IMR-90 (cell line): ENCODE measurements around the gene MAN2B1. TPM values are rescaled to one million over a fixed set of nuclear protein-coding genes. Genes with fewer than 3 reads are reported as not detected.

Experiments used
- ATAC-seq: fragments of 200-7000 bp; cut with Tn5 transposase; 2 replicates; pipeline ENCODE4 v1.9.1; 2020; ENCODE audit warnings: low read depth, mild to moderate bottlenecking, moderate library complexity
- BruUV-seq: library from RNA; stranded (reverse); fragments of 400-500 nt; replicated peaks from 2 replicates; lab custom pipeline; 2021; lab: Mats Ljungman, UMichigan
- CTCF ChIA-PET: fragments of 300-600 bp; formaldehyde crosslinking; extraction: SDS; loops from one replicate; lab custom pipeline; 2021; ENCODE audit warnings: antibody characterized with exemption; lab: Yijun Ruan, JAX
- POLR2A ChIA-PET: fragments of 300-600 bp; sonication (Branson Sonifier 250); formaldehyde crosslinking; loops from one replicate; lab custom pipeline; 2022; ENCODE audit warnings: antibody characterized with exemption; ENCODE audit not compliant: unreplicated experiment; lab: Charles Lee
- DNase-seq: peaks from one replicate; pipeline ENCODE4 v3.0.0; 2013
- H2AFZ ChIP-seq: replicated peaks from 2 replicates; pipeline ENCODE3; 2013; ENCODE audit warnings: low read length, mild to moderate bottlenecking; ENCODE audit not compliant: poor library complexity
- H2AK5ac ChIP-seq: 2 replicates; pipeline ENCODE4 v1.6.1; 2013; ENCODE audit warnings: low read depth, low read length, inconsistent platforms
- H2AK9ac ChIP-seq: replicated peaks from 2 replicates; pipeline ENCODE3; 2013; ENCODE audit warnings: mild to moderate bottlenecking, low read depth, low read length, moderate library complexity; ENCODE audit not compliant: poor library complexity
- H2BK120ac ChIP-seq: 2 replicates; pipeline ENCODE4 v1.6.1; 2013; ENCODE audit warnings: low read depth, low read length, inconsistent platforms
- H2BK15ac ChIP-seq: 3 replicates; pipeline ENCODE4 v1.6.1; 2013; ENCODE audit warnings: low read depth, low read length, inconsistent platforms
- H2BK20ac ChIP-seq: 2 replicates; pipeline ENCODE4 v1.6.1; 2013; ENCODE audit warnings: low read depth, mild to moderate bottlenecking, inconsistent platforms, low read length, moderate library complexity
- H2BK5ac ChIP-seq: 2 replicates; pipeline ENCODE4 v1.6.1; 2013; ENCODE audit warnings: mild to moderate bottlenecking, low read depth, low read length, inconsistent platforms; ENCODE audit not compliant: poor library complexity, severe bottlenecking
- H3K14ac ChIP-seq: replicated peaks from 2 replicates; pipeline ENCODE4 v1.6.1; 2013; ENCODE audit warnings: low read depth, low read length, inconsistent platforms
- H3K18ac ChIP-seq: 2 replicates; pipeline ENCODE4 v1.6.1; 2013; ENCODE audit warnings: low read depth, low read length, control low read depth
- H3K23ac ChIP-seq: 2 replicates; pipeline ENCODE4 v1.6.1; 2013; ENCODE audit warnings: low read depth, low read length, inconsistent platforms
- H3K27ac ChIP-seq: 2 replicates; pipeline ENCODE4 v1.5.1; 2013; ENCODE audit warnings: mild to moderate bottlenecking, control low read depth, low read length; ENCODE audit not compliant: insufficient read depth
- H3K27me3 ChIP-seq: 2 replicates; pipeline ENCODE4 v1.6.1; 2013; ENCODE audit warnings: low read length; ENCODE audit not compliant: control insufficient read depth, insufficient read depth
- H3K36me3 ChIP-seq: 2 replicates; pipeline ENCODE4 v1.6.1; 2013; ENCODE audit warnings: low read length, mixed read lengths; ENCODE audit not compliant: control insufficient read depth, insufficient read depth
- H3K4ac ChIP-seq: 2 replicates; pipeline ENCODE4 v1.6.1; 2013; ENCODE audit warnings: low read depth, low read length, inconsistent platforms
- H3K4me1 ChIP-seq: 2 replicates; pipeline ENCODE4 v1.6.1; 2013; ENCODE audit warnings: low read length, mixed read lengths; ENCODE audit not compliant: control insufficient read depth, insufficient read depth
- H3K4me2 ChIP-seq: 2 replicates; pipeline ENCODE4 v1.6.1; 2013; ENCODE audit warnings: low read depth, mild to moderate bottlenecking, control low read depth, low read length, moderate library complexity
- H3K4me3 ChIP-seq: 2 replicates; pipeline ENCODE4 v1.5.1; 2013; ENCODE audit warnings: low read depth, mild to moderate bottlenecking, control low read depth, low read length, moderate library complexity; ENCODE audit not compliant: insufficient read depth
- H3K56ac ChIP-seq: 2 replicates; pipeline ENCODE4 v1.6.1; 2013; ENCODE audit warnings: low read length, inconsistent platforms; ENCODE audit not compliant: insufficient read depth; ENCODE audit errors: extremely low read depth
- H3K79me1 ChIP-seq, 2 experiments: 2 replicates each; pipeline ENCODE4 v1.6.1; 2013; ENCODE audit warnings: low read length in 2 of 2, inconsistent platforms in 1 of 2, low read depth in 1 of 2
- H3K9ac ChIP-seq: 2 replicates; pipeline ENCODE4 v1.6.1; 2013; ENCODE audit warnings: low read depth, low read length, control low read depth
- H3K9me1 ChIP-seq: 2 replicates; pipeline ENCODE4 v1.6.1; 2013; ENCODE audit warnings: low read length, inconsistent platforms; ENCODE audit not compliant: insufficient read depth
- H3K9me3 ChIP-seq: 2 replicates; pipeline ENCODE4 v1.6.1; 2013; ENCODE audit warnings: low read length; ENCODE audit not compliant: control insufficient read depth, insufficient read depth
- H4K20me1 ChIP-seq: 2 replicates; pipeline ENCODE4 v1.6.1; 2013; ENCODE audit warnings: low read length, inconsistent platforms; ENCODE audit not compliant: insufficient read depth
- H4K5ac ChIP-seq: 2 replicates; pipeline ENCODE4 v1.6.1; 2013; ENCODE audit warnings: mild to moderate bottlenecking, low read depth, low read length, control low read depth
- H4K8ac ChIP-seq, 2 experiments: 2 replicates each; pipeline ENCODE4 v1.6.1; 2013; ENCODE audit warnings: low read depth in 2 of 2, low read length in 2 of 2, control low read depth in 1 of 2, inconsistent platforms in 1 of 2
- H4K91ac ChIP-seq: 2 replicates; pipeline ENCODE4 v1.6.1; 2013; ENCODE audit warnings: low read depth, low read length, inconsistent platforms; ENCODE audit not compliant: insufficient read depth
- BHLHE40 ChIP-seq: fragments of 150-350 bp; IDR thresholded peaks from 2 replicates; pipeline ENCODE4 v1.6.1; 2016; ENCODE audit warnings: mild to moderate bottlenecking, low read depth, low read length
- CEBPB ChIP-seq: IDR thresholded peaks from 2 replicates; pipeline ENCODE4 v1.6.1; 2012; ENCODE audit warnings: low read depth, low read length, improper control_type of control experiment
- CHD1 ChIP-seq: IDR thresholded peaks from 2 replicates; pipeline ENCODE4 v1.6.1; 2012; ENCODE audit warnings: low read depth, low read length, improper control_type of control experiment
- FOS ChIP-seq: fragments of 150-350 bp; IDR thresholded peaks from 2 replicates; pipeline ENCODE4 v1.6.1; 2016; ENCODE audit warnings: low read depth, low read length
- MAFK ChIP-seq: IDR thresholded peaks from 2 replicates; pipeline ENCODE4 v1.6.1; 2012; ENCODE audit warnings: low read depth, low read length, improper control_type of control experiment
- MAZ ChIP-seq: IDR thresholded peaks from 2 replicates; pipeline ENCODE4 v1.6.1; 2012; ENCODE audit warnings: low read depth, mild to moderate bottlenecking, low read length, improper control_type of control experiment, moderate library complexity, borderline replicate concordance
- MXI1 ChIP-seq: IDR thresholded peaks from 2 replicates; pipeline ENCODE4 v1.6.1; 2012; ENCODE audit warnings: low read depth, mild to moderate bottlenecking, low read length, moderate library complexity, borderline replicate concordance
- NFE2L2 ChIP-seq: fragments of 150-350 bp; IDR thresholded peaks from 2 replicates; pipeline ENCODE4 v1.6.1; 2016; ENCODE audit warnings: low read depth, mild to moderate bottlenecking, low read length
- POLR2A ChIP-seq: IDR thresholded peaks from 2 replicates; pipeline ENCODE4 v1.6.1; 2012; ENCODE audit warnings: mild to moderate bottlenecking, low read depth, low read length
- RAD21 ChIP-seq: IDR thresholded peaks from 2 replicates; pipeline ENCODE4 v1.6.1; 2012; ENCODE audit warnings: low read length, improper control_type of control experiment
- RCOR1 ChIP-seq: IDR thresholded peaks from 2 replicates; pipeline ENCODE4 v1.6.1; 2012; ENCODE audit warnings: mild to moderate bottlenecking, low read length, improper control_type of control experiment; ENCODE audit not compliant: insufficient replicate concordance
- RFX5 ChIP-seq: IDR thresholded peaks from 2 replicates; pipeline ENCODE4 v1.8.0; 2012; ENCODE audit warnings: low read depth, mild to moderate bottlenecking, low read length, moderate library complexity
- SMC3 ChIP-seq: fragments of 150-350 bp; IDR thresholded peaks from 2 replicates; pipeline ENCODE4 v1.6.1; 2016; ENCODE audit warnings: low read depth, mild to moderate bottlenecking, antibody characterized with exemption, low read length, moderate library complexity
- WGBS, 2 experiments: methylation state at CpG; one replicate each; pipeline versions ENCODE4 v1.1.5 to v1.1.7; 2013; ENCODE audit warnings: missing lambda C conversion rate in 2 of 2; ENCODE audit not compliant: insufficient read length in 1 of 2; ENCODE audit errors: extremely low coverage in 2 of 2; 5-methylcytosine and 5-hydroxymethylcytosine counted together
- dilution Hi-C: fragments of 300-500 bp; cut with HindIII; formaldehyde crosslinking; loops from one replicate; pipeline ENCODE4 v1.14.3; 2018; ENCODE audit warnings: low sequenced_read_pairs; ENCODE audit not compliant: unreplicated experiment
- in situ Hi-C: fragments of 300-500 bp; cut with MboI; formaldehyde crosslinking; loops from 3 replicates; pipeline ENCODE4 v1.14.3; 2019; ENCODE audit warnings: low sequenced_read_pairs, inconsistent platforms, mixed read lengths
- intact Hi-C: fragments of 100-400 bp; cut with micrococcal nuclease; formaldehyde crosslinking; loops from 2 replicates; pipeline ENCODE4 v1.10.0; 2022
- polyA plus RNA-seq, 3 experiments: library from polyadenylated mRNA; depleted of rRNA; stranded (reverse); fragments of >200 nt; gene quantifications; 2 replicates each; pipeline ENCODE4 v1.2.3, GENCODE V29; 2012; ENCODE audit warnings: low replicate concordance in 1 of 3
- total RNA-seq: library from RNA; depleted of rRNA; stranded (reverse); fragments of >200 nt; gene quantifications from 2 replicates; pipeline ENCODE4 v1.2.3, GENCODE V29; 2012
- TF ChIP-seq, protein P1 (sequence below): conservative IDR thresholded peaks from 2 replicates; pipeline ENCODE4 v1.5.1; 2012; ENCODE audit warnings: mild to moderate bottlenecking, low read depth, low read length, improper control_type of control experiment
- TF ChIP-seq, protein P2 (sequence below): fragments of 150-350 bp; IDR thresholded peaks from 2 replicates; pipeline ENCODE4 v1.6.1; 2017; ENCODE audit warnings: mild to moderate bottlenecking, antibody characterized with exemption, low read length, low read depth
- TF ChIP-seq, protein P3 (sequence below): fragments of 150-350 bp; IDR thresholded peaks from 2 replicates; pipeline ENCODE4 v1.6.1; 2016; ENCODE audit warnings: low read depth, mild to moderate bottlenecking, low read length, moderate library complexity, borderline replicate concordance

The MAN2B1 gene
- total and polyA plus RNA-seq, 2 of the 4 experiments (the other 2 are of a cell fraction), result 10.4 to 55.4 TPM

DNA sequence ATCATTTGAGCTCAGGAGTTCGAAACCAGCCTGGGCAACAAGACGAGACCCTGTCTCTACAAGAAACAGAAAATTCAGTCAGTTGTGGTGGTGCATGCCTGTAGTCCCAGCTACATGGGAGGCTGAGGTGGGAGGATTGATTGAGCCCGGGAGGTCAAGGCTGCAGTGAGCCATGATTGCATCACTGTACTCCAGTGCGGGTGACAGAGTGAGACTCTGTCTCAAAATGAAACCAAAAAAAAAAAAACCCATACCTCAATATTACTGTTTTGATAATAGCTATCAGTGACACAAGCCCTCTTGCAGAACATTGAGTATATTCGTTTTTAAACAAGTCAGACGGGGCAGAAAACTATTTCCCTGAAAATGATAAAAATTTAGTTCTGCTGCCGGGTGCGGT is 39.6 kb downstream of the MAN2B1 start:
- H3K9me1 ChIP-seq, result no peaks in the 10 kb centered on the region
- CTCF ChIA-PET, result no interaction called here
- no peak for ATAC-seq
- no peak overlapping the region for H3K4me2 ChIP-seq
- no peak overlapping the region for H2BK15ac ChIP-seq
- in situ Hi-C loops, result no loop called here
- H2AFZ ChIP-seq, result no peak overlapping the region
- WGBS, 2 experiments, result 98% methylated on average over 4 of the region's 8 CpGs; no CpG with 5 or more reads in 1 of the 2 experiments
- no peak overlapping the region for H4K5ac ChIP-seq
- no TSS peak for BruUV-seq
- H3K9ac ChIP-seq, result no peak overlapping the region
- no peak overlapping the region for H2BK20ac ChIP-seq
- H4K20me1 ChIP-seq, result peaks cover 9% of the 10 kb centered on the region; the same call in 1 of the 2 replicates
- H2BK5ac ChIP-seq, result no peak overlapping the region
- no peak overlapping the region for H4K91ac ChIP-seq
- no peak overlapping the region for H3K27ac ChIP-seq
- H3K9me3 ChIP-seq, result peaks cover 61% of the 10 kb centered on the region
- H3K56ac ChIP-seq, result no peak overlapping the region
- H3K4ac ChIP-seq, result no peak overlapping the region
- dilution Hi-C loops, result no loop called here
- no peak overlapping the region for H3K4me3 ChIP-seq
- H3K36me3 ChIP-seq, result peaks cover 67% of the 10 kb centered on the region
- intact Hi-C loops, result no loop called here
- no peak overlapping the region for H3K14ac ChIP-seq
- POLR2A ChIA-PET, result no interaction called here
- no peak overlapping the region for H2AK5ac ChIP-seq
- TF ChIP-seq BHLHE40 (no peak), NFE2L2 (no peak), CEBPB (no peak), SMC3 (no peak), MAZ (no peak), RCOR1 (no peak), POLR2A (no peak), RAD21 (no peak), FOS (no peak), CHD1 (no peak), RFX5 (no peak), MAFK (no peak), MXI1 (no peak)
- TF ChIP-seq, protein P1, sequence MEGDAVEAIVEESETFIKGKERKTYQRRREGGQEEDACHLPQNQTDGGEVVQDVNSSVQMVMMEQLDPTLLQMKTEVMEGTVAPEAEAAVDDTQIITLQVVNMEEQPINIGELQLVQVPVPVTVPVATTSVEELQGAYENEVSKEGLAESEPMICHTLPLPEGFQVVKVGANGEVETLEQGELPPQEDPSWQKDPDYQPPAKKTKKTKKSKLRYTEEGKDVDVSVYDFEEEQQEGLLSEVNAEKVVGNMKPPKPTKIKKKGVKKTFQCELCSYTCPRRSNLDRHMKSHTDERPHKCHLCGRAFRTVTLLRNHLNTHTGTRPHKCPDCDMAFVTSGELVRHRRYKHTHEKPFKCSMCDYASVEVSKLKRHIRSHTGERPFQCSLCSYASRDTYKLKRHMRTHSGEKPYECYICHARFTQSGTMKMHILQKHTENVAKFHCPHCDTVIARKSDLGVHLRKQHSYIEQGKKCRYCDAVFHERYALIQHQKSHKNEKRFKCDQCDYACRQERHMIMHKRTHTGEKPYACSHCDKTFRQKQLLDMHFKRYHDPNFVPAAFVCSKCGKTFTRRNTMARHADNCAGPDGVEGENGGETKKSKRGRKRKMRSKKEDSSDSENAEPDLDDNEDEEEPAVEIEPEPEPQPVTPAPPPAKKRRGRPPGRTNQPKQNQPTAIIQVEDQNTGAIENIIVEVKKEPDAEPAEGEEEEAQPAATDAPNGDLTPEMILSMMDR, result no peak
- TF ChIP-seq, protein P2, sequence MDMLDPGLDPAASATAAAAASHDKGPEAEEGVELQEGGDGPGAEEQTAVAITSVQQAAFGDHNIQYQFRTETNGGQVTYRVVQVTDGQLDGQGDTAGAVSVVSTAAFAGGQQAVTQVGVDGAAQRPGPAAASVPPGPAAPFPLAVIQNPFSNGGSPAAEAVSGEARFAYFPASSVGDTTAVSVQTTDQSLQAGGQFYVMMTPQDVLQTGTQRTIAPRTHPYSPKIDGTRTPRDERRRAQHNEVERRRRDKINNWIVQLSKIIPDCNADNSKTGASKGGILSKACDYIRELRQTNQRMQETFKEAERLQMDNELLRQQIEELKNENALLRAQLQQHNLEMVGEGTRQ, result no peak
- TF ChIP-seq, protein P3, sequence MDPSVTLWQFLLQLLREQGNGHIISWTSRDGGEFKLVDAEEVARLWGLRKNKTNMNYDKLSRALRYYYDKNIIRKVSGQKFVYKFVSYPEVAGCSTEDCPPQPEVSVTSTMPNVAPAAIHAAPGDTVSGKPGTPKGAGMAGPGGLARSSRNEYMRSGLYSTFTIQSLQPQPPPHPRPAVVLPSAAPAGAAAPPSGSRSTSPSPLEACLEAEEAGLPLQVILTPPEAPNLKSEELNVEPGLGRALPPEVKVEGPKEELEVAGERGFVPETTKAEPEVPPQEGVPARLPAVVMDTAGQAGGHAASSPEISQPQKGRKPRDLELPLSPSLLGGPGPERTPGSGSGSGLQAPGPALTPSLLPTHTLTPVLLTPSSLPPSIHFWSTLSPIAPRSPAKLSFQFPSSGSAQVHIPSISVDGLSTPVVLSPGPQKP, result no peak
- no peak overlapping the region for H2BK120ac ChIP-seq
- no peaks in the 10 kb centered on the region for H3K27me3 ChIP-seq
- DNase-seq, result no peak
- no peak overlapping the region for H2AK9ac ChIP-seq
- H3K18ac ChIP-seq, result no peak overlapping the region
- no peak overlapping the region for H4K8ac ChIP-seq
- H3K79me1 ChIP-seq, result peaks cover 12% of the 10 kb centered on the region in 2 experiments
- H3K4me1 ChIP-seq, result no peaks in the 10 kb centered on the region
- no peak overlapping the region for H3K23ac ChIP-seq
